CD4-positive, CD25-positive, alpha-beta regulatory T cell (primary cell): ENCODE data around the gene TRMT10C. TPM values are rescaled to one million over a fixed set of nuclear protein-coding genes. Genes with fewer than 3 reads are reported as not detected.
"Not testable (repeated sequence)": the region's sequence is repeated elsewhere in the genome, so short reads cannot be mapped to it uniquely, and the experiment has no call there.

Experiments used
- ATAC-seq, 2 donors: fragments of 150-1000 bp; cut with Tn5 transposase; one replicate each; pipeline ENCODE4 v1.10.0; 2021; ENCODE audit warnings: low read depth in 2 of 2, moderate number of reproducible peaks in 2 of 2, moderate library complexity in 1 of 2
- DNase-seq, 3 donors: peaks; one replicate each; pipeline versions ENCODE4 v3.0.0 to v3.0.0-alpha.2; 2012 to 2022; ENCODE audit warnings: mixed read lengths in 1 of 3
- H3K27ac ChIP-seq: one replicate; pipeline ENCODE4 v1.7.0; 2013; ENCODE audit warnings: mild to moderate bottlenecking, low read length; ENCODE audit not compliant: insufficient read depth, poor library complexity, severe bottlenecking
- H3K27me3 ChIP-seq: one replicate; pipeline ENCODE4 v1.7.0; 2013; ENCODE audit warnings: low read length; ENCODE audit not compliant: control insufficient read depth, insufficient read depth
- H3K36me3 ChIP-seq: one replicate; pipeline ENCODE4 v1.7.0; 2013; ENCODE audit warnings: mild to moderate bottlenecking, low read length, moderate library complexity; ENCODE audit not compliant: control insufficient read depth, insufficient read depth
- H3K4me1 ChIP-seq: 2 replicates; pipeline ENCODE4 v1.7.0; 2013; ENCODE audit warnings: mild to moderate bottlenecking, low read length; ENCODE audit not compliant: insufficient read depth, control insufficient read depth, poor library complexity, severe bottlenecking
- H3K4me3 ChIP-seq: one replicate; pipeline ENCODE4 v1.7.0; 2013; ENCODE audit warnings: low read depth, mild to moderate bottlenecking, low read length, moderate library complexity
- H3K9me3 ChIP-seq, 2 experiments: 1 replicate in 1 of 2; 2 replicates in 1 of 2; pipeline ENCODE4 v1.7.0; 2013; ENCODE audit warnings: low read length in 2 of 2, mild to moderate bottlenecking in 1 of 2, moderate library complexity in 1 of 2; ENCODE audit not compliant: control insufficient read depth in 2 of 2
- H3K27ac Mint-ChIP-seq, 3 donors: one replicate each; pipeline ENCODE4 v1.8.0; 2020 to 2022; ENCODE audit warnings: mild to moderate bottlenecking in 3 of 3, mixed read lengths in 3 of 3, moderate library complexity in 2 of 3
- H3K27me3 Mint-ChIP-seq: one replicate; pipeline ENCODE4 v1.8.0; 2022; ENCODE audit warnings: mild to moderate bottlenecking, mixed read lengths
- H3K36me3 Mint-ChIP-seq: one replicate; pipeline ENCODE4 v1.8.0; 2020; ENCODE audit warnings: mixed read lengths
- H3K4me1 Mint-ChIP-seq, 4 donors: one replicate each; pipeline ENCODE4 v1.8.0; 2020 to 2022; ENCODE audit warnings: mixed read lengths in 4 of 4, mild to moderate bottlenecking in 1 of 4
- H3K4me3 Mint-ChIP-seq, 4 donors: one replicate each; pipeline ENCODE4 v1.8.0; 2020 to 2022; ENCODE audit warnings: mild to moderate bottlenecking in 4 of 4, mixed read lengths in 4 of 4, moderate library complexity in 3 of 4
- H3K9me3 Mint-ChIP-seq, 7 donors: one replicate each; pipeline ENCODE4 v1.8.0; 2020 to 2022; ENCODE audit warnings: mixed read lengths in 7 of 7, mild to moderate bottlenecking in 3 of 7, moderate library complexity in 2 of 7
- polyA plus RNA-seq, 4 donors: library from polyadenylated mRNA; unstranded; fragments of 300-500 nt; fragmentation: Illumina TruSeq; gene quantifications; one replicate each; pipeline ENCODE4 v1.2.3, GENCODE V29; 2021
- total RNA-seq: library from RNA; stranded (reverse); gene quantifications from one replicate; pipeline ENCODE4 v1.2.3, GENCODE V29; 2022

The TRMT10C gene
- total and polyA plus RNA-seq, 5 donors from 2014 or later: 29.4 to 47.0 (median 42.0) TPM

GRCh38 chr3:101605398-101605797 lies 43.7 kb downstream of the TRMT10C start:
- H3K9me3 ChIP-seq, DNase-seq, H3K4me3 ChIP-seq, H3K27ac Mint-ChIP-seq, H3K9me3 Mint-ChIP-seq, H3K27me3 Mint-ChIP-seq, H3K27ac ChIP-seq, H3K4me1 Mint-ChIP-seq, ATAC-seq, H3K27me3 ChIP-seq, H3K4me3 Mint-ChIP-seq, H3K36me3 Mint-ChIP-seq, H3K36me3 ChIP-seq, H3K4me1 ChIP-seq: not testable (repeated sequence)

GRCh38 chr3:101611023-101611422 lies 49.4 kb downstream of the TRMT10C start:
- Mint-ChIP-seq H3K9me3 (no peaks in the 10 kb centered on the region), H3K27me3 (no peaks in the 10 kb centered on the region), H3K27ac (no peak overlapping the region), H3K36me3 (no peaks in the 10 kb centered on the region), H3K4me1 (no peaks in the 10 kb centered on the region), H3K4me3 (no peak overlapping the region)
- Histone ChIP-seq H3K4me1 (no peaks in the 10 kb centered on the region), H3K4me3 (no peak overlapping the region), H3K36me3 (no peaks in the 10 kb centered on the region), H3K27ac (no peak overlapping the region), H3K27me3 (no peaks in the 10 kb centered on the region), H3K9me3 (no peaks in the 10 kb centered on the region)
- DNase-seq (no peak), ATAC-seq (no peak)

GRCh38 chr3:101613014-101613413 lies 51.3 kb downstream of the TRMT10C start:
- not testable (repeated sequence) for ATAC-seq, H3K4me1 Mint-ChIP-seq, H3K4me3 ChIP-seq, H3K27ac ChIP-seq, H3K36me3 Mint-ChIP-seq, DNase-seq, H3K4me3 Mint-ChIP-seq, H3K27me3 Mint-ChIP-seq, H3K4me1 ChIP-seq, H3K27me3 ChIP-seq, H3K9me3 Mint-ChIP-seq, H3K27ac Mint-ChIP-seq, H3K9me3 ChIP-seq, H3K36me3 ChIP-seq

GRCh38 chr3:101615525-101615924 lies 53.9 kb downstream of the TRMT10C start:
- Mint-ChIP-seq H3K36me3 (no peaks in the 10 kb centered on the region), H3K4me1 (no peaks in the 10 kb centered on the region), H3K4me3 (no peak overlapping the region), H3K27me3 (no peaks in the 10 kb centered on the region), H3K27ac (no peak overlapping the region), H3K9me3 (no peaks in the 10 kb centered on the region)
- Histone ChIP-seq H3K27me3 (no peaks in the 10 kb centered on the region), H3K4me3 (no peak overlapping the region), H3K27ac (no peak overlapping the region), H3K9me3 (peaks cover 0 to 3% of the 10 kb centered on the region in 2 experiments), H3K4me1 (no peaks in the 10 kb centered on the region), H3K36me3 (no peaks in the 10 kb centered on the region)
- DNase-seq (no peak), ATAC-seq (no peak)

Other genes starting within 250 kb of the TRMT10C start
- gene IMPG2, start 241.3 kb upstream of the TRMT10C start, total RNA-seq: 0.35 TPM
- gene IMPG2, start 241.3 kb upstream of the TRMT10C start, polyA plus RNA-seq: under 1 TPM in 1 of 4 donors, not detected in 3; 0.02 TPM
- gene SENP7, start 48.7 kb upstream of the TRMT10C start, total RNA-seq: 49.9 TPM
- 10 to 100 TPM in 1 of 4 donors, 1 to 10 TPM in 3; 7.8 to 12.5 (median 9.6) TPM for gene SENP7, start 48.7 kb upstream of the TRMT10C start, polyA plus RNA-seq
- 144 TPM for gene PCNP, start 12.3 kb downstream of the TRMT10C start, total RNA-seq
- gene PCNP, start 12.3 kb downstream of the TRMT10C start, polyA plus RNA-seq: 100 to 1,000 TPM in 3 of 4 donors, 10 to 100 TPM in 1; 99.8 to 125 (median 109) TPM
- gene ZBTB11, start 115.3 kb downstream of the TRMT10C start, total RNA-seq: 75.1 TPM
- gene ZBTB11, start 115.3 kb downstream of the TRMT10C start, polyA plus RNA-seq: 10 to 100 TPM in 2 of 4 donors, 1 to 10 TPM in 2; 9.0 to 14.2 (median 10.7) TPM
- 1,148 TPM for gene RPL24, start 124.8 kb downstream of the TRMT10C start, total RNA-seq
- gene RPL24, start 124.8 kb downstream of the TRMT10C start, polyA plus RNA-seq: 1,000 to 10,000 TPM in 3 of 4 donors, 100 to 1,000 TPM in 1; 939 to 1,307 (median 1,200) TPM
- 15.2 TPM for gene CEP97, start 162.7 kb downstream of the TRMT10C start, total RNA-seq
- gene CEP97, start 162.7 kb downstream of the TRMT10C start, polyA plus RNA-seq: 1 to 10 TPM; 4.8 to 8.3 (median 6.4) TPM
- 37.9 TPM for gene NXPE3, start 217.3 kb downstream of the TRMT10C start, total RNA-seq
- 10 to 100 TPM; 38.3 to 43.2 (median 42.4) TPM for gene NXPE3, start 217.3 kb downstream of the TRMT10C start, polyA plus RNA-seq